SU-DHL-6 (cell line): Measurements from ENCODE around the gene GDPGP1.

Source experiments
- H2AFZ ChIP-seq: fragments of 200-600 bp; sonication (generic); 2 replicates; pipeline ENCODE4 v1.6.1; 2014; ENCODE audit warnings: low read depth, mild to moderate bottlenecking, moderate library complexity, mixed read lengths, antibody characterized with exemption, low read length; ENCODE audit not compliant: severe bottlenecking
- H3F3A ChIP-seq: fragments of 200-600 bp; shearing (Covaris generic); 2 replicates; pipeline ENCODE4 v1.6.0; 2016; ENCODE audit warnings: antibody characterized with exemption, mild to moderate bottlenecking; ENCODE audit not compliant: insufficient read depth
- H3K27ac ChIP-seq: fragments of 200-600 bp; sonication (generic); 2 replicates; pipeline ENCODE4 v1.5.1; 2016; ENCODE audit warnings: low read depth, mild to moderate bottlenecking, low read length, moderate library complexity, mixed read lengths
- H3K27me3 ChIP-seq: fragments of 200-600 bp; sonication (generic), shearing (Covaris generic); 2 replicates; pipeline ENCODE4 v1.6.0; 2014; ENCODE audit warnings: mild to moderate bottlenecking, low read length
- H3K36me3 ChIP-seq: fragments of 200-600 bp; sonication (generic); 2 replicates; pipeline ENCODE4 v1.6.1; 2014; ENCODE audit warnings: mild to moderate bottlenecking, low read length, mixed read lengths
- H3K4me2 ChIP-seq: fragments of 300-600, 200-600 bp; shearing (Covaris generic), sonication (generic); 2 replicates; pipeline ENCODE4 v1.6.0; 2014; ENCODE audit warnings: low read length, low read depth, mild to moderate bottlenecking; ENCODE audit not compliant: poor library complexity, severe bottlenecking
- H3K4me3 ChIP-seq: fragments of 200-600 bp; sonication (generic); 2 replicates; pipeline ENCODE4 v1.5.1; 2014; ENCODE audit warnings: antibody characterized with exemption, low read length, mild to moderate bottlenecking, mixed read lengths; ENCODE audit not compliant: insufficient read depth, poor library complexity, severe bottlenecking
- H3K79me2 ChIP-seq: fragments of 200-600 bp; sonication (generic); 2 replicates; pipeline ENCODE4 v1.6.1; 2014; ENCODE audit warnings: mild to moderate bottlenecking, low read length, moderate library complexity; ENCODE audit not compliant: insufficient read depth
- H3K9ac ChIP-seq: fragments of 200-600 bp; sonication (generic); 2 replicates; pipeline ENCODE4 v1.7.0; 2014; ENCODE audit warnings: mild to moderate bottlenecking, low read length
- H3K9me2 ChIP-seq: fragments of 200-600 bp; sonication (generic); replicated peaks from 2 replicates; pipeline ENCODE4 v1.6.1; 2014; ENCODE audit warnings: low read length; ENCODE audit not compliant: insufficient read depth
- H3K9me3 ChIP-seq: fragments of 200-600 bp; sonication (generic); 2 replicates; pipeline ENCODE4 v1.6.1; 2014; ENCODE audit warnings: low read length, mixed read lengths; ENCODE audit not compliant: insufficient read depth
- H4K20me1 ChIP-seq: fragments of 200-600 bp; sonication (generic); 2 replicates; pipeline ENCODE4 v1.6.1; 2014; ENCODE audit warnings: low read depth, mild to moderate bottlenecking, antibody characterized with exemption, low read length, moderate library complexity, mixed read lengths
- CTCF ChIP-seq: fragments of 200-600 bp; sonication (generic); IDR thresholded peaks from one replicate; pipeline ENCODE4 v1.5.1; 2017; ENCODE audit warnings: antibody characterized with exemption, mild to moderate bottlenecking, low read length, moderate library complexity; ENCODE audit not compliant: insufficient read depth, poor library complexity, severe bottlenecking
- EZH2phosphoT487 ChIP-seq: fragments of 200-600 bp; sonication (generic), shearing (Covaris generic); conservative IDR thresholded peaks from 2 replicates; pipeline ENCODE4 v1.6.1; 2018; ENCODE audit warnings: mild to moderate bottlenecking, antibody characterized with exemption, low read length, moderate library complexity, mixed read lengths

The GDPGP1 gene

GRCh38 chr15:90201944-90202375, 32.0 kb upstream of the GDPGP1 start:
- H3K27me3 ChIP-seq = no peaks in the 10 kb centered on the region
- no peaks in the 10 kb centered on the region for H3K9me3 ChIP-seq
- H4K20me1 ChIP-seq = no peaks in the 10 kb centered on the region
- H3K79me2 ChIP-seq = no peaks in the 10 kb centered on the region
- no peak for TF ChIP-seq EZH2phosphoT487
- TF ChIP-seq CTCF = no peak
- H3K9ac ChIP-seq = peak overlapping the region; percentile 68
- peak overlapping the region; percentile 98 for H2AFZ ChIP-seq
- H3K9me2 ChIP-seq = no peaks in the 10 kb centered on the region
- H3K4me2 ChIP-seq = peak overlapping the region; percentile 62
- peaks cover 7% of the 10 kb centered on the region; the same call in 1 of the 2 replicates for H3F3A ChIP-seq
- peak overlapping the region; percentile 77 for H3K4me3 ChIP-seq
- no peak overlapping the region for H3K27ac ChIP-seq
- no peaks in the 10 kb centered on the region for H3K36me3 ChIP-seq

GRCh38 chr15:90202929-90203328, 31.1 kb upstream of the GDPGP1 start:
- Histone ChIP-seq H3K36me3 (no peaks in the 10 kb centered on the region), H3K4me3 (no peak overlapping the region)

GRCh38 chr15:90203473-90203872, 30.5 kb upstream of the GDPGP1 start:
- no peaks in the 10 kb centered on the region for H3K36me3 ChIP-seq

More at GRCh38 chr15:90202929-90203328, 31.1 kb upstream of the GDPGP1 start:
- Histone ChIP-seq H3K9ac (no peak overlapping the region), H3K27me3 (no peaks in the 10 kb centered on the region), H3F3A (peaks cover 7% of the 10 kb centered on the region; the same call in 1 of the 2 replicates), H3K9me3 (no peaks in the 10 kb centered on the region), H4K20me1 (no peaks in the 10 kb centered on the region), H2AFZ (no peak overlapping the region), H3K27ac (no peak overlapping the region), H3K79me2 (no peaks in the 10 kb centered on the region), H3K9me2 (no peaks in the 10 kb centered on the region), H3K4me2 (no peak overlapping the region)
- no peak for TF ChIP-seq EZH2phosphoT487

More at GRCh38 chr15:90203473-90203872, 30.5 kb upstream of the GDPGP1 start:
- no peaks in the 10 kb centered on the region for H3K27me3 ChIP-seq
- H3K79me2 ChIP-seq = no peaks in the 10 kb centered on the region
- no peaks in the 10 kb centered on the region for H3K9me2 ChIP-seq
- no peak overlapping the region for H3K27ac ChIP-seq
- TF ChIP-seq EZH2phosphoT487 = no peak
- no peak for TF ChIP-seq CTCF
- no peak overlapping the region for H3K4me3 ChIP-seq
- no peak overlapping the region for H3K9ac ChIP-seq
- no peak overlapping the region for H3K4me2 ChIP-seq
- H3K9me3 ChIP-seq = no peaks in the 10 kb centered on the region
- no peaks in the 10 kb centered on the region for H4K20me1 ChIP-seq
- H3F3A ChIP-seq = peaks cover 7% of the 10 kb centered on the region; the same call in 1 of the 2 replicates
- H2AFZ ChIP-seq = no peak overlapping the region
